GM03348 (cell line): ENCODE results near the gene AKAP6.

Source experiments
- DNase-seq: peaks from one replicate; pipeline ENCODE4 v3.0.0; 2012; ENCODE audit warnings: low spot score

Gene AKAP6

GRCh38 chr14:32481707-32482106 is 152.6 kb downstream of the AKAP6 start:
- no peak for DNase-seq

- no peak for DNase-seq
Observed at GRCh38 chr14:32491416-32492016, 162.4 kb downstream of the AKAP6 start.

DNA sequence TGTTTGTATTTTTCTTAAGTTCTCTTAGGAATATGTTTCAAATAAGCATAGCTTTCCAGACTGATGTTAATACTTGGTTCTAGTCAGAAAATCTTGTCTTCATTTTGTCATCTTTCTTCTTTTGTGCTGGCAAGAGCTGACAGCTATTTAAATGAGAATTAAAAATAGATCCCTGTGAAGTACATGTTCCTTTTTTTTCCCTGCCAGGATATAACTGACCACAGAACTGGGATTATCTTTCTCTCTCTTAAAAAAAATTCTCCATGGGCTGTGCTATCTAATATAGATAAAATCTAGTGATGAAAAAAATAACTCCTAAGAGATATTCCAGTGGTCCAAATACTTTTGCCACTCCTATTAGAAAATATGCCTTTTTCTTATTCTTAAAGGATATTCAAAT is 163.4 kb downstream of the AKAP6 start:
- DNase-seq, result no peak

DNA sequence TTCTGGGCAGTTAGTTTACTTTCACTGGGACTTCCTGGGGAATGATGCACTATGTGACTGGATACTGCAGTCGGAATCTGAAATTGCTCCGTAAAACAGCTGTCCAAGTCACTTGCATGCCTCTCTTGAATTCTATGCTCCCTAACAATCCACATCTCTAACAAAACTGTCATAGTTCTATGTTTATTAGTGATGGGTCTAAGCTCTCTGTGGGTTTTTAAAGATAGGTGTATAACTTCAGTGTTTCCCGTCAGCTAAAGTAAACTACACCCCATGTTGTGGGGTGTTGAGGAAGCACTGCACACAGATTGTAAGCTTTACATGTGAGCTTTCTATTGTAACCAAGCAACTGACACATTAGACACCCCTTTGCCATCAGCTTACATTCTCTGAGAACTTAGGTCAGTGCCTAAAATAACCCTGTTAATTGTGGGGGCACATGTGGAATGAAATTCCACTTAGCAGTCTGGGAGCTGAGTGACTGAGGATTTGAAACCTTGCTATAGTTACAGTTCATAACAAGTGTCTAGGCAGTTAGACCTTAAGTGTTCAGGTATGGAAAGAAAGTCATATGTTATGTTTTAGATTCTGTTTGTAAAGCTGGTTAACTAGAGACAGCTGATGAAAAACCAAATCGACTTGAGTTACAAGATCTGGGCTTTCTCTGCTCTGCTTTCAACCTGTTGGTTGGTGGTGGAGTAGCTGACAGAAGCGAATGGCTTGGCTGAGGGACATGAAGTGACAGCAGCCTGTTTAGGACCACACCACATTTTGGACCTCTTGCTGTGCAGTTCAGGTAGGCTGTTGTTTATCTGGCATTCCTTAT is 165.7 kb downstream of the AKAP6 start:
- no peak for DNase-seq

GRCh38 chr14:32495435-32495734 is 166.3 kb downstream of the AKAP6 start:
- DNase-seq, result no peak

GRCh38 chr14:32497248-32497647 is 168.2 kb downstream of the AKAP6 start:
- DNase-seq, result no peak

DNA sequence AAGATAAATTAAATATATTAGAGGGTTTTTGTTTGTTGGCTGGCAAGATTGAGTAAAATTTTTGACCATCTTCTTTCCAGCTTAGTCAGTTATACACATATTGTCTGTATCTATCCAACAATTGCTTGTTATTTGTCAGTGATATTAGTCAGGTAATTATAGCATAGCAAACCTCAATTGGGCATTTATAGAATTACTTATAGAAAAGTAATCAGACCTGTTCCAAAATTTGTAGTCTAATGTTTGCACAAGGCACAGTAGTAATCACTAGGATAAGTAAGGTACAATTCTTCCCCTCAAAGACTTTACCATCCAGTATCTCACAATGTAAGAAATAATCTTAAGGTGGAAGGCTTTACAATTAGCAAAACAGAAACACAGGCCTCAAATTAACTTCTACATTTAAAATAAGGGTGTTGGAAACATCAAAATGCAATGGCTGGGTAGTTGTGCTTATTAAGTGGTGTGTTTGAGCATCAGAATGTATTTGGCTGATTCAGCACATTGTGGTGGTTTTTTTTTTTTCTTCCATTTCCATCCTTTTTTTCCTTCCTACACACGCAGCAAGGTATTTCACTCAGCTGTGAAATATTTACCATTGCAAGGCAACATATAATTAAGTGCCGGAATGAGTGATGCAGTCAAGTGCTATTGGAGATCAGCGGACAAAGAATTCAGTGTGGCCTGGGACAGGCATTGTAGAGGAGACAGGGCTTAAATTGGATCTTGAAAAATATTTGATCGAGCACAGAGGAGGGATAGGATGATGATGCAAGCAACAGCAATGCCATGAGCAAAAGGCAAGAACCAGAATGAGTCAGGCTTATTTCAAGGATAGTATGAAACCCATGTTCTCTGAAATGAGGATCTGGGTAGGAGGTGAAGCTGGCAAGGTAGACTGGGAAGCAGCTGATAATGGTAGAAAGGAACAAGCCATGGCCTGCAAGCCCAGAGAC is 178.2 kb downstream of the AKAP6 start:
- peak; percentile 68 for DNase-seq

DNA sequence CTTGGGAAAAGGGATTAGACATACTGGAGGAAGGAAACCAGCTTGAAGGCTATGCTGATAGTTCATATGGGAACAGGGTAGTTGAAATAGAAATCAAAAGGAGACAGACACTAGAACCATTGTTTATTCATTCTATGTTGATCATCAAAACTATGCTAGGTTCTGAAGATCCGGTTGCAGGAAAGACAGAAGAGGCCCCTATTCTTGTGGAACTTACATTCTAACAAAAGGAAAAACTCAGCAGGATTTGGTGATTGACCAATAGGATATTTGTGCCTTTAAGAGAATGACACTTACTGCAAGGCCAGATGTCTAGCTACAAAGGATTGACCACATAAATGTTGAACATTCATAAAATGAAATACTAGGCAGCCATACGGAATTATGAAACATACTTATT is 179.2 kb downstream of the AKAP6 start:
- DNase-seq, result no peak

DNA sequence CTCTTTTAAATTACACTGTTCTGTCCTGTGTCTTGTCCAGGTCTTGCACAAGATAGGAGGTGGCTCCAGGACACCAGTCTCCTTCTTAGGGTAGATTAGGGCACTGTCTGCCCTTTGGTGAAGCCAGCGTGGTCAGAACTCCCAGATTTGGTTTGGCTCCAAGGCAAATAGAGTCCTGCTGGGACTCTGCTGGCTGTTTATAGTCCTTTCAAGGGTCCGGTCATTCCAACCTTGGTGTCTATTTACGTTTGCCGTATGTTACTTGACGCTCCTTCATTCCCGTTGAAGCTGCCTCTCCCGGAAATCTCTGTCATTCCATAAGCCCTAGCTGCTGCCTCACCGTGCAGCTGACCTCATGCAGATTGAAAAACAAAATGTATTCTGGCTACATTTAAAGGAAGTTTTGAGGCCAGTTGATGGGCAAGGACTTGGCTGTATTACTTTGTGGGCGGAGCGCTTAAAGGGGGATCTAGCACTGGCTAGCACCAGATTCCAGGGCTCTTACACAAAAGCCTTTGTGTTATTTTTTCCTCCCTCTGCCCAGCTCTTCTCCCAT is 180.6 kb downstream of the AKAP6 start:
- DNase-seq, result peak; percentile 84

DNA sequence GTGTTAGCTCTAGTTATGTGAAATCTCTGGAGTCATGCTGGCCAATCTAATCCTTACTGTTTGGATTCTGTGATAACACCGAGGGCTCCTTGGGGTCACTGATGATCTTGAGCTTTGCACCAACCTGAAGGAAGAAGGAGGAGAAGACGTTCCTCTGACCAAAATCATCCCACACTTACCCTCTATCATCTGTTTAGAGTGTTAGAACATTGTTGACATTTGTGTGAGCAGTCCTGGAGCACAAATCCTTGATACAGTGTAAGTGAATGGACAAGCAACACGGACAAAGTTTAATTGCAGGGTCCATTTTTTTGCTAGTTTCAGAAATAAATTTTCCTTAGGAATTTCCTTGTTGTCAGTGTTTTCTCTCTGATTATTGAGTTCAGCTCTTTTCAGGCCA is 181.7 kb downstream of the AKAP6 start:
- DNase-seq, result no peak

- no peak for DNase-seq
Observed at GRCh38 chr14:32512348-32512747, 183.2 kb downstream of the AKAP6 start.

DNA sequence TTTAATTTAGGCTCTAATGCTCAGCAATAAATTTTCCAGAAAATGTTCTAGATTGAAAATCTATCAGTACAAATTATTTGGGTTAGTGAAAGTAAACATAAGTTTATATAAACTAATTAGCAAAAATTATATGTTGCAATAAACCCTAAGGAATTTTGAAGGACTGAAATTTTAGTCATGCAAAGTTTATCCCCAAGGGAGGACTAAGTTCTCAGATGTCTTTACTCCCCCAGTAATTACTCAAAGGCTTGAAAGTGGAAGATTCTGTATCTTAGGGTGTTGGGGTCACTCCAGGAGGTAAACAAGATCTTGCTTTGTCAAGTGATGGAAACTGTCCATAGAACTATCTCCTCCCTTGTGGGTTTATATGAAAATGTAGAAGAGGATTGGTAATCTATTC is 183.7 kb downstream of the AKAP6 start:
- DNase-seq, result no peak

DNA sequence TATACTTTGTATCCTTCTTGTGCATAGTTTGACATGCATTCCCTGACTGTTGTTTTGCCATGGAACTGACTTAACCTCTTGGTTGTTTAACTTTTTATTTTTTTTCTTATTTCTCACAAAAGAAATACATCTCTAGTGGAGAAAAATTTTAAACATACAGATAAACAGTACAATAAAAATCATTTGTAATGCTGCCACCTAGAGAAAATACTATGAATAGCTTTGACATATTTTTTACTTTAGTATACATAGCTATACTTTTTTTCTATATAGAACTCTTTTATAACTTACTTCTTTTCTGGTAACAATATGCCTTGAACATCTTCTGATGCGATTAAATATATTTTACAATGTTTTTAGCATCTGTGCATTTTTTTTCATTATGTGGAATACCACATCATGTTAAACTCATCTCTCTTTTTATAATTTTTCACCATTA is 184.5 kb downstream of the AKAP6 start:
- no peak for DNase-seq

DNA sequence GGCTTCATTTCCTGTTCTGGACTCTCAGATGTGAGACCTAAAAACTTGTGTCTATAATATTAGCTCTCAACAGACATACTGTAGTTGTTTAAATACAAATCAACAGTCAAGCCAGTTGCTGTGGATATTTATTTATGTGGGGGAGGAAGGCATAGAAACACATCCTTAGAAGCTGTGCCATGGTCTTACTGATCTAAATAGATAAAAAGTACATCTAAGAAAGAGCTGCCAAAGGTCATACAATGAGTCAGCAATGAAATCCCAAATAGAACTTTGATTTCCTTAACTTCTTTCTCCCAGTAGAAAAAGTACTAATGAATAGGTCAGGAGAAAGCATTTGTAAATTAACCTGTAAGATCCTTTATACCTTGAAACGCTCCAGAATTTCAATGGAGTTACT is 185.1 kb downstream of the AKAP6 start:
- no peak for DNase-seq

- DNase-seq, result no peak
Observed at GRCh38 chr14:32514681-32515080, 185.6 kb downstream of the AKAP6 start.

- DNase-seq, result no peak
Observed at GRCh38 chr14:32524609-32525375, 195.7 kb downstream of the AKAP6 start.

GRCh38 chr14:32525591-32525990 is 196.5 kb downstream of the AKAP6 start:
- DNase-seq, result no peak

- DNase-seq, result no peak
Observed at GRCh38 chr14:32530800-32531199, 201.7 kb downstream of the AKAP6 start.

DNA sequence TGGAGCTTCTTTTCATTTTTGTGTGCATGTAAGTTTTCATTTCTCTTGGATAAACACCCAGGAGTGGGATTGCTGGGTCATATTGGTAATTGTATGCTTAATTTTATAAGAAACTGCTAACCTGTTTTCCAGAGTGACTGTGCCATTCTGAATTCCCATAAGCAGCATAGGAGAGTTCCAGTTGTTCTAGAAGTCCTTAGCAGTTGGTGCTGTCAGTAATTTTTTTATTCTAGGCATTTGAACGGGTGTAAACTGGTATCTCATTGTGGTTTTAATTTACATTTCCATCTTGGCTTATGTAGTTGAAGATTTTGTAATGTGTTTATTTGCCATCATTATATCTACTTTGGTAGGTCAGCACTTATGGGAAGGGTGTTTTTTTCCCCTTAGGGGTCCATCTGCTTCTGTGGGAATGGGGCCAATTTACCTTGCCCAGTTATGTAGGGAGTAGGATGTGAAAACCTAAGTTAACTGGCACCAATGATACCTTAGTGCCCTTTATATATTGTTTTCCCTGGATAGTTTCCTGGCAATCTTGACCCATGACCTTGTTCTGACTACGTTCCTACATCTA is 202.9 kb downstream of the AKAP6 start:
- DNase-seq, result no peak

- no peak for DNase-seq
Observed at GRCh38 chr14:32534145-32534544, 205.0 kb downstream of the AKAP6 start.

GRCh38 chr14:32536175-32536574 is 207.1 kb downstream of the AKAP6 start:
- DNase-seq, result no peak
